Epidermal melanocyte (primary cell): Measurements from ENCODE around the gene GABPB2.
A peak's percentile ranks its signal among the peaks of the same experiment; 100 is the strongest.

Experiments used
- DNase-seq: peaks from one replicate; pipeline ENCODE4 v3.0.0; 2011; ENCODE audit warnings: low spot score; ENCODE audit not compliant: insufficient read length

GABPB2 gene

GRCh38 chr1:151133018-151133806 lies 62.7 kb downstream of the GABPB2 start:
- DNase-seq, result no peak

GRCh38 chr1:151134396-151134795 lies 63.8 kb downstream of the GABPB2 start:
- no peak for DNase-seq

GRCh38 chr1:151134991-151135390 lies 64.4 kb downstream of the GABPB2 start:
- no peak for DNase-seq

- no peak for DNase-seq
Observed at GRCh38 chr1:151135433-151136385, 65.1 kb downstream of the GABPB2 start.

- DNase-seq, result no peak
Observed at GRCh38 chr1:151137789-151138188, 67.2 kb downstream of the GABPB2 start.

- no peak for DNase-seq
Observed at GRCh38 chr1:151142411-151143056, 72.0 kb downstream of the GABPB2 start.

GRCh38 chr1:151143057-151143435 lies 72.5 kb downstream of the GABPB2 start:
- DNase-seq, result no peak

- DNase-seq, result no peak
Observed at GRCh38 chr1:151143986-151144385, 73.4 kb downstream of the GABPB2 start.

- no peak for DNase-seq
Observed at GRCh38 chr1:151144474-151145303, 74.1 kb downstream of the GABPB2 start.

GRCh38 chr1:151145304-151146071 lies 74.9 kb downstream of the GABPB2 start:
- no peak for DNase-seq

- no peak for DNase-seq
Observed at GRCh38 chr1:151146072-151146411, 75.5 kb downstream of the GABPB2 start.

- peak; percentile 83 for DNase-seq
Observed at GRCh38 chr1:151146412-151147131, 76.0 kb downstream of the GABPB2 start, which contains the start of gene SEMA6C. Gene SEMA6C (minus strand): TSS chr1:151146631. CDS start chr1:151142621, 4,010 bp downstream.

GRCh38 chr1:151147132-151147503 lies 76.6 kb downstream of the GABPB2 start:
- DNase-seq, result no peak

- DNase-seq, result no peak
Observed at GRCh38 chr1:151147665-151148064, 77.1 kb downstream of the GABPB2 start.

GRCh38 chr1:151156515-151156819 lies 85.9 kb downstream of the GABPB2 start, which contains the start of gene TNFAIP8L2:
Gene TNFAIP8L2 (plus strand): TSS chr1:151156649. CDS start chr1:151158698, 2,049 bp downstream.
- DNase-seq, result no peak

- DNase-seq, result no peak
Observed at GRCh38 chr1:151157067-151157531, 86.5 kb downstream of the GABPB2 start.

GRCh38 chr1:151158326-151158725 lies 87.8 kb downstream of the GABPB2 start:
- DNase-seq, result no peak

GRCh38 chr1:151158751-151159251 lies 88.2 kb downstream of the GABPB2 start:
- DNase-seq, result no peak

- no peak for DNase-seq
Observed at GRCh38 chr1:151159373-151159772, 88.8 kb downstream of the GABPB2 start.
